ENCODE results near the gene CPS1.

Gene CPS1

GRCh38 chr2:210568108-210568507 lies 11.7 kb downstream of the CPS1 start:
- Histone ChIP-seq H2BK5ac (ENCODE audit: low read length) (no peak overlapping the region), H2BK15ac (replicated peaks; ENCODE audit: low read depth) (no peak overlapping the region), H3K23ac (ENCODE audit: low read length) (no peak overlapping the region), H2AK5ac (ENCODE audit: low read length) (no peak overlapping the region), H4K8ac (ENCODE audit: low read depth, low read length) (no peak overlapping the region), H3K4me3 (ENCODE audit: low read length) (no peak overlapping the region), H4K5ac (ENCODE audit: low read length) (no peak overlapping the region), H3K4ac (ENCODE audit: low read depth, low read length) (no peak overlapping the region), H3K27me3 (ENCODE audit: insufficient read depth, low read length, poor library complexity) (no peaks in the 10 kb centered on the region), H3K18ac (ENCODE audit: low read length) (no peak overlapping the region), H3K9ac (ENCODE audit: low read length) (no peak overlapping the region), H3K56ac (ENCODE audit: low read length) (no peak overlapping the region), H2BK120ac (ENCODE audit: low read depth, low read length) (no peak overlapping the region), H3K79me2 (ENCODE audit: control insufficient read depth, insufficient read depth, low read length) (no peaks in the 10 kb centered on the region), H3K36me3 (ENCODE audit: control insufficient read depth, insufficient read depth, low read length) (no peaks in the 10 kb centered on the region), H3K27ac (ENCODE audit: low read depth, low read length) (no peak overlapping the region), H3K4me1 (ENCODE audit: control insufficient read depth, low read depth, low read length) (peaks cover 6% of the 10 kb centered on the region), H3K79me1 (ENCODE audit: low read length) (no peaks in the 10 kb centered on the region), H3K4me2 (ENCODE audit: low read length) (no peak overlapping the region)
- no CpG with 5 or more reads among the region's 2 CpGs for WGBS (ENCODE audit: extremely low coverage, insufficient coverage, low lambda C conversion rate)
- DNase-seq, result peak; percentile 80

GRCh38 chr2:210577263-210578071 lies 21.1 kb downstream of the CPS1 start:
- no peak overlapping the region for H3K4me3 ChIP-seq (ENCODE audit: low read length)
- no peak overlapping the region for H2BK5ac ChIP-seq (ENCODE audit: low read length)
- peak; percentile 81 for DNase-seq
- H3K27ac ChIP-seq (ENCODE audit: low read depth, low read length), result no peak overlapping the region
- no peak overlapping the region for H2BK120ac ChIP-seq (ENCODE audit: low read depth, low read length)
- no peaks in the 10 kb centered on the region for H3K27me3 ChIP-seq (ENCODE audit: insufficient read depth, low read length, poor library complexity)
- H3K4ac ChIP-seq (ENCODE audit: low read depth, low read length), result no peak overlapping the region
- H4K8ac ChIP-seq (ENCODE audit: low read depth, low read length), result no peak overlapping the region
- no peak overlapping the region for H2AK5ac ChIP-seq (ENCODE audit: low read length)
- H2BK15ac ChIP-seq (replicated peaks; ENCODE audit: low read depth), result no peak overlapping the region
- H3K56ac ChIP-seq (ENCODE audit: low read length), result peak overlapping the region; percentile 68
- no peak overlapping the region for H3K23ac ChIP-seq (ENCODE audit: low read length)
- WGBS (ENCODE audit: extremely low coverage, insufficient coverage, low lambda C conversion rate), result no CpG with 5 or more reads among the region's 2 CpGs
- H3K79me2 ChIP-seq (ENCODE audit: control insufficient read depth, insufficient read depth, low read length), result no peaks in the 10 kb centered on the region
- no peak overlapping the region for H3K9ac ChIP-seq (ENCODE audit: low read length)
- no peak overlapping the region for H4K5ac ChIP-seq (ENCODE audit: low read length)
- H3K79me1 ChIP-seq (ENCODE audit: low read length), result no peaks in the 10 kb centered on the region
- H3K4me1 ChIP-seq (ENCODE audit: control insufficient read depth, low read depth, low read length), result no peaks in the 10 kb centered on the region
- no peak overlapping the region for H3K4me2 ChIP-seq (ENCODE audit: low read length)
- H3K36me3 ChIP-seq (ENCODE audit: control insufficient read depth, insufficient read depth, low read length), result no peaks in the 10 kb centered on the region
- H3K18ac ChIP-seq (ENCODE audit: low read length), result no peak overlapping the region

GRCh38 chr2:210584834-210585233 lies 28.4 kb downstream of the CPS1 start:
- Histone ChIP-seq H3K36me3 (ENCODE audit: control insufficient read depth, insufficient read depth, low read length) (no peaks in the 10 kb centered on the region), H3K4me1 (ENCODE audit: control insufficient read depth, low read depth, low read length) (no peaks in the 10 kb centered on the region), H2AK5ac (ENCODE audit: low read length) (no peak overlapping the region), H2BK120ac (ENCODE audit: low read depth, low read length) (no peak overlapping the region), H3K23ac (ENCODE audit: low read length) (no peak overlapping the region), H3K79me1 (ENCODE audit: low read length) (no peaks in the 10 kb centered on the region), H3K27ac (ENCODE audit: low read depth, low read length) (no peak overlapping the region), H3K27me3 (ENCODE audit: insufficient read depth, low read length, poor library complexity) (no peaks in the 10 kb centered on the region), H3K18ac (ENCODE audit: low read length) (no peak overlapping the region), H4K8ac (ENCODE audit: low read depth, low read length) (no peak overlapping the region), H3K4me3 (ENCODE audit: low read length) (no peak overlapping the region), H3K9ac (ENCODE audit: low read length) (no peak overlapping the region), H2BK5ac (ENCODE audit: low read length) (no peak overlapping the region), H2BK15ac (replicated peaks; ENCODE audit: low read depth) (no peak overlapping the region), H3K56ac (ENCODE audit: low read length) (no peak overlapping the region), H3K79me2 (ENCODE audit: control insufficient read depth, insufficient read depth, low read length) (no peaks in the 10 kb centered on the region), H3K4ac (ENCODE audit: low read depth, low read length) (no peak overlapping the region), H4K5ac (ENCODE audit: low read length) (no peak overlapping the region), H3K4me2 (ENCODE audit: low read length) (no peak overlapping the region)
- WGBS (ENCODE audit: extremely low coverage, insufficient coverage, low lambda C conversion rate), result no CpG with 5 or more reads among the region's 2 CpGs
- DNase-seq, result peak; percentile 25

GRCh38 chr2:210586381-210586780 lies 30.0 kb downstream of the CPS1 start:
- Histone ChIP-seq H3K27me3 (ENCODE audit: insufficient read depth, low read length, poor library complexity) (no peaks in the 10 kb centered on the region), H3K56ac (ENCODE audit: low read length) (no peak overlapping the region), H3K4ac (ENCODE audit: low read depth, low read length) (no peak overlapping the region), H3K79me2 (ENCODE audit: control insufficient read depth, insufficient read depth, low read length) (no peaks in the 10 kb centered on the region), H3K23ac (ENCODE audit: low read length) (no peak overlapping the region), H2BK120ac (ENCODE audit: low read depth, low read length) (no peak overlapping the region), H3K27ac (ENCODE audit: low read depth, low read length) (no peak overlapping the region), H3K36me3 (ENCODE audit: control insufficient read depth, insufficient read depth, low read length) (no peaks in the 10 kb centered on the region), H2AK5ac (ENCODE audit: low read length) (no peak overlapping the region), H4K5ac (ENCODE audit: low read length) (no peak overlapping the region), H3K4me3 (ENCODE audit: low read length) (no peak overlapping the region), H3K4me1 (ENCODE audit: control insufficient read depth, low read depth, low read length) (no peaks in the 10 kb centered on the region), H3K79me1 (ENCODE audit: low read length) (no peaks in the 10 kb centered on the region), H2BK15ac (replicated peaks; ENCODE audit: low read depth) (no peak overlapping the region), H4K8ac (ENCODE audit: low read depth, low read length) (no peak overlapping the region), H3K9ac (ENCODE audit: low read length) (no peak overlapping the region), H3K18ac (ENCODE audit: low read length) (no peak overlapping the region), H2BK5ac (ENCODE audit: low read length) (no peak overlapping the region), H3K4me2 (ENCODE audit: low read length) (no peak overlapping the region)
- DNase-seq, result no peak

GRCh38 chr2:210591663-210592062 lies 35.3 kb downstream of the CPS1 start:
- H4K5ac ChIP-seq (ENCODE audit: low read length), result no peak overlapping the region
- H3K23ac ChIP-seq (ENCODE audit: low read length), result no peak overlapping the region
- H3K18ac ChIP-seq (ENCODE audit: low read length), result no peak overlapping the region
- no peak overlapping the region for H2BK5ac ChIP-seq (ENCODE audit: low read length)
- no CpG with 5 or more reads among the region's 2 CpGs for WGBS (ENCODE audit: extremely low coverage, insufficient coverage, low lambda C conversion rate)
- no peak overlapping the region for H4K8ac ChIP-seq (ENCODE audit: low read depth, low read length)
- H3K56ac ChIP-seq (ENCODE audit: low read length), result no peak overlapping the region
- H3K4me1 ChIP-seq (ENCODE audit: control insufficient read depth, low read depth, low read length), result no peaks in the 10 kb centered on the region
- H3K27me3 ChIP-seq (ENCODE audit: insufficient read depth, low read length, poor library complexity), result no peaks in the 10 kb centered on the region
- no peak for DNase-seq
- H3K4me2 ChIP-seq (ENCODE audit: low read length), result no peak overlapping the region
- H3K4ac ChIP-seq (ENCODE audit: low read depth, low read length), result no peak overlapping the region
- no peak overlapping the region for H2AK5ac ChIP-seq (ENCODE audit: low read length)
- no peaks in the 10 kb centered on the region for H3K79me2 ChIP-seq (ENCODE audit: control insufficient read depth, insufficient read depth, low read length)
- H3K4me3 ChIP-seq (ENCODE audit: low read length), result no peak overlapping the region
- H3K79me1 ChIP-seq (ENCODE audit: low read length), result no peaks in the 10 kb centered on the region
- H2BK120ac ChIP-seq (ENCODE audit: low read depth, low read length), result no peak overlapping the region
- no peak overlapping the region for H3K9ac ChIP-seq (ENCODE audit: low read length)
- no peak overlapping the region for H3K27ac ChIP-seq (ENCODE audit: low read depth, low read length)
- H3K36me3 ChIP-seq (ENCODE audit: control insufficient read depth, insufficient read depth, low read length), result no peaks in the 10 kb centered on the region
- H2BK15ac ChIP-seq (replicated peaks; ENCODE audit: low read depth), result no peak overlapping the region

- Histone ChIP-seq H3K79me1 (ENCODE audit: low read length) (no peaks in the 10 kb centered on the region), H3K4me2 (ENCODE audit: low read length) (no peak overlapping the region), H2BK15ac (replicated peaks; ENCODE audit: low read depth) (no peak overlapping the region), H3K4me1 (ENCODE audit: control insufficient read depth, low read depth, low read length) (no peaks in the 10 kb centered on the region), H3K56ac (ENCODE audit: low read length) (no peak overlapping the region), H3K27me3 (ENCODE audit: insufficient read depth, low read length, poor library complexity) (no peaks in the 10 kb centered on the region), H4K8ac (ENCODE audit: low read depth, low read length) (no peak overlapping the region), H3K9ac (ENCODE audit: low read length) (no peak overlapping the region), H2BK5ac (ENCODE audit: low read length) (no peak overlapping the region), H3K79me2 (ENCODE audit: control insufficient read depth, insufficient read depth, low read length) (no peaks in the 10 kb centered on the region), H2AK5ac (ENCODE audit: low read length) (no peak overlapping the region), H2BK120ac (ENCODE audit: low read depth, low read length) (no peak overlapping the region), H3K18ac (ENCODE audit: low read length) (no peak overlapping the region), H4K5ac (ENCODE audit: low read length) (no peak overlapping the region), H3K36me3 (ENCODE audit: control insufficient read depth, insufficient read depth, low read length) (no peaks in the 10 kb centered on the region), H3K27ac (ENCODE audit: low read depth, low read length) (no peak overlapping the region), H3K4me3 (ENCODE audit: low read length) (no peak overlapping the region), H3K23ac (ENCODE audit: low read length) (no peak overlapping the region), H3K4ac (ENCODE audit: low read depth, low read length) (no peak overlapping the region)
- no peak for DNase-seq
- WGBS (ENCODE audit: extremely low coverage, insufficient coverage, low lambda C conversion rate), result no CpG with 5 or more reads among the region's 4 CpGs
Measured at GRCh38 chr2:210592726-210593125, 36.3 kb downstream of the CPS1 start.
